HPDE6-E6E7 (cell line): ENCODE data around the gene NEUROD4.
"Not testable (repeated sequence)": the region's sequence is repeated elsewhere in the genome, so short reads cannot be mapped to it uniquely, and the experiment has no call there.

Experiments used
- DNase-seq: peaks from one replicate; pipeline ENCODE4 v3.0.0; 2011; ENCODE audit warnings: missing footprints; ENCODE audit errors: extremely low spot score

The NEUROD4 gene

DNA sequence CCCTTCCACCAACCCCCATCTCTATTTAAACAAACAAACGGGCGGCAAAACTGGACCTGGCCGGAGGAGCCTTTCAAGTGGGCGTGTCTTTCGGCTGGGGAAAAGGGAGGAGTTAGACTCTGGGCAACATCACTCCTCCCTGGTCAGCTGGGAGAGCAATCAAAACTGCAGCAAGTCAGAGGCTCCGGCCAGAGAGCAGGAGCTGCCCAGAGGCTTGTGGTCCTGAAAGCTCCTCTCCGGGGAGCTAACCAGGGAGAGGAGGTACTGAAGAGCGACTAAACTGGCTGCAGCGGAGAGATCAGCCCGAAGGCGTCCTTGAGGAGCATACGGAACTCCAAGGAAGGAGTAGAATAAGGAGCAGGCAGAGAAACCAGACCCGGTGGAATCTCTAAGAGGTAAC, at the start of gene NEUROD4:
Gene NEUROD4 (plus strand): TSS at position 191 of the 400 bp plus-strand sequence. CDS start 6,466 bp downstream, outside the sequence.
- DNase-seq, result peak; percentile 11

DNA sequence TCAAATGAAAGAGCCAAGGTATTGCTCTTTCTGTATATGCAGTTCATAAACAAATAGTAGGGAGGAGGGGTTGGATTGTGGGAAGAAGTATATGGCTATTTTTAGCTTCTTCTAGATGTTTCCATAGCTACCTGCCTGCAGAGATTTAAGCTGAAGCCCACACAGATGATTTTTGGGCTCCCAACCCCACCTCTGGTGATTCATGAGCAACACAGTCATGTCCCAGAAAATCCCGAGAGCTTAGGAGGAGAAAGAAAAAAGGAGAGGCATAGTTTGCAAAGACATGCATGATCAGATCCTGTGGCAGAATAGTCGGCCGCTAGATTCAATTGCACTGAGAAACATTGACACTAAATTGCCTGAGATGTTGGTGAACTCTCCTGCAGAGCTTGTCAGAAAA, 49.0 kb upstream of the NEUROD4 start:
- DNase-seq, result no peak

DNA sequence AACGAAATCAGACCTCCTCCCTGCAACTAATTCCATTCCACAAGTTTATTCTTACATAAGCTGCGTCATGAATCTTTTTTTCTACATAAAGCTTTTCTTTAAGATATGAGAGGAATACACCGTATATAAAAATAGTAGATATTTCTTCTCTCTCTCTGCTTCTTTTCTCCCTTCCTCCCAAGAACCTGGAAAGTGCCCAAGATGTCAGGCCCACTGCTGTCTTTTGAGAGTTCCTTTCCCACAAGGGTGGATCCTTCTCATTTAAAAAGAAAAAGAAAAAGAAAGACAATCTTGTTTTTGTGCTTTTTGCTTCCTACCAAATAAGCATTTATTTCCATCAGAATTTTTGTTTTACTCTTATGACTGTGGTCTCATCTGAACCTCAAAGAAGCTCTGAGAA, 46.2 kb upstream of the NEUROD4 start:
- DNase-seq, result no peak

GRCh38 chr12:54974279-54974678, 45.5 kb upstream of the NEUROD4 start:
- DNase-seq, result no peak

DNA sequence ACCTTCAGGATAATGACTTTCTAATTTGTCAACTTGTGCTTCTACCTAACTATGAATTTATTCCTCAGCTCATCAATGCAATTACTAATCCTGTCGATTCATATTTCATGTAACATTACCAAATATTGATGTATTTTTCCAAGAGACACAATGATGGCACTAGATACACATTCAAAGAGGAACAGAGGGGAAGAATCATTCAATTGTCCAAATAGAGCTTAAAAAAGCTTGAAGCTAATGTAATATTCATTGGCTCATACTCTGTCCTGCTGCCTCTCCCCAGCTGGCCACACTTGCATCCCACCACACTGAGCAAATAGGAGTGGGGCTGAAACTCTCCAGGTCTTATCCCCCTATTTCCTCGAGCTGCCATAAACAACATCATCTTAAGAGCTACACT, 44.5 kb upstream of the NEUROD4 start:
- no peak for DNase-seq

DNA sequence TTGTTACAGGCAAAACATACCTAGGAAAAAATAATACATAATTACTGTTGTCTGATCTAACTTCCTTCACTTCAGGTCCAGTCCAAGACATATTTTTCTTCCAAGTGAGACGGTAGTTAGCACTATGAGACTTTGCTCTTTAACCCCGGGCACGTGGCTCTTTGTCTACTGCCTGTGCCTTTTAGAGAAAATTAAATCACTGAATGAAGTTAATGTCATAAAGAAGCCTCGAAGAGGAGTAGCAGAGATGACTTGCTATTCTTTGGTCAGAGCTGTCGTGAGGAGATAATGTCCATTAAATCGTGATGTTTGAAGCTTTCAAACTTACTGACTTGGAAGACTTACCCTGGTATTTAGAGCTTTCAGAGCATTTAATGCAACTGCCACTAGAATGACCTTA, 43.9 kb upstream of the NEUROD4 start:
- no peak for DNase-seq

- DNase-seq, result peak; percentile 15
Measured at GRCh38 chr12:54977155-54977554, 42.6 kb upstream of the NEUROD4 start.

DNA sequence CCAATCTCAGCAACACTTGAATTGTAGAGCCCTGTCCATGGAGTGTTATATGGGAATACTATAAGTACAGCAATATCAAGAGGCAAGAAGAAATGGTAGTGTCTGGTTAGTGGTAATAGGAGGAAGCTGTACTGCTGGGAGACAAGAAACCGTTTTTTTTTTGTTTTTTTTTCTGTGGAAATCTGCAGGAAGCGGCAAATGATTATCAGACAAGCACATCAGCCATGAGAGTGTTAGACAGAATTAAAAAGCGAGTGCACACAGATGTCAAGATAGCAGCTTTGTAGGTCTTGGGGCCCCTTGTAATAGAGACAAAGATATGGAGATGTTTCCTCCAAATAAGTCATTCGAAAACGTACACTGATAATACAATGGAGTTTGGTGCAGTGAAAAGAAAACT, 41.9 kb upstream of the NEUROD4 start:
- no peak for DNase-seq

DNA sequence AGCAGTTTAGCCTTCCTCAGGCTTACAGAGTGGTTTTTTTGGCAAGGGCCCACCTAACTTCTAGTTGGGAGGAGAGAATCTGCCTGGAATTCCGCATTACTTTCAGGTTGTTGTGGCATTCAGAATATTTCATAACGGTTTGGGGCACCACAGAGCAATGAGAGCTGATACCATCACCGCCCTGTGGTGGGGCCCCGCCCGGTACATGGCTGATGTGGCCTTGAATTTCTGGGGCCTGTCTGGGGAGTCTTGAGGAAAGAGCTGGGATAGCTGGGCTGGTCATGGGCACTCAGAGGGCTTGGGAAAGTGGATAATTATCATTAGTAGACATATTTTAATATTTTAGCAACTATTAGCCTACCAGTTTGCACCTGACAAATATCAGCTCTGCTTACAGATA, 39.4 kb upstream of the NEUROD4 start:
- DNase-seq, result no peak

DNA sequence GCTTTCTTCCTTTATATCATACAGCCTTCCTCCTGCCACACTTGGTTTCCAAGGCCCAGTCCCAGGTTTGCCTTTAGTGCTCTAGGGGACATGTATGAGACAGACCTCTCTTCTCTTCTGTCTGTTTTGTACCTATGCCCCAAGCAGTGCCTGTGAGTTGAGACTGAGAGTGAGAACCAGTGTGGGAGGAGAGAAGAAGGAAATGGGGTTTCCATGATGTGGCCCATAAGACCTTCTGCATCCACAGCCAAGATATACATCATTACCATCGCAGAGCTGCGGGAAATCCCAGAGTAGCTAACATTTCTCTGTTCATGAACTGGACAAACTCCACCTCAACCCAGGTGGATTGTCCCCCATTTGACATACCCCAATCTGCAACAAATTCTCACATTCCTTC, 38.0 kb upstream of the NEUROD4 start:
- no peak for DNase-seq

GRCh38 chr12:54983536-54984101, 36.2 kb upstream of the NEUROD4 start:
- no peak for DNase-seq

- DNase-seq, result no peak
Measured at GRCh38 chr12:54984658-54985376, 35.0 kb upstream of the NEUROD4 start, which contains the start of gene TESPA1. Gene TESPA1 (minus strand): TSS chr12:54984762. CDS start chr12:54974562, 10,200 bp downstream.

DNA sequence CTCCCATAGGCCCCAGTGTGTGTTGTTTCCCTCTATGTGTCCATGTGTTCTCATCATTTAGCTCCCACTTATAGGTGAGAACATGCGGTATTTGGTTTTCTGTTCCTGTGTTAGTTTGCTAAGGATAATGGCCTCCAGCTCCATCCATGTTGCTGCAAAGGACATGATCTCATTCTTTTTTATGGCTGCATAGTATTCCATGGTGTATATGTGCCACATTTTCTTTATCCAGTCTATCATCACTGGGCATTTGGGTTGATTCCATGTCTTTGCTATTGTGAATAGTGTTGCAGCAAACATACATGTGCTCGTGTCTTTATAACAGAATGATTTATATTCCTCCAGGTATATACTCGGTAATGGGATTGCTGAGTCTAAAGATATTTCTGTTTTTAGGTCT, 33.0 kb upstream of the NEUROD4 start:
- not testable (repeated sequence) for DNase-seq

- DNase-seq, result no peak
Measured at GRCh38 chr12:54987611-54988231, 32.1 kb upstream of the NEUROD4 start.

- no peak for DNase-seq
Measured at GRCh38 chr12:54988402-54989054, 31.2 kb upstream of the NEUROD4 start.

- DNase-seq, result no peak
Measured at GRCh38 chr12:54989829-54990228, 29.9 kb upstream of the NEUROD4 start.

DNA sequence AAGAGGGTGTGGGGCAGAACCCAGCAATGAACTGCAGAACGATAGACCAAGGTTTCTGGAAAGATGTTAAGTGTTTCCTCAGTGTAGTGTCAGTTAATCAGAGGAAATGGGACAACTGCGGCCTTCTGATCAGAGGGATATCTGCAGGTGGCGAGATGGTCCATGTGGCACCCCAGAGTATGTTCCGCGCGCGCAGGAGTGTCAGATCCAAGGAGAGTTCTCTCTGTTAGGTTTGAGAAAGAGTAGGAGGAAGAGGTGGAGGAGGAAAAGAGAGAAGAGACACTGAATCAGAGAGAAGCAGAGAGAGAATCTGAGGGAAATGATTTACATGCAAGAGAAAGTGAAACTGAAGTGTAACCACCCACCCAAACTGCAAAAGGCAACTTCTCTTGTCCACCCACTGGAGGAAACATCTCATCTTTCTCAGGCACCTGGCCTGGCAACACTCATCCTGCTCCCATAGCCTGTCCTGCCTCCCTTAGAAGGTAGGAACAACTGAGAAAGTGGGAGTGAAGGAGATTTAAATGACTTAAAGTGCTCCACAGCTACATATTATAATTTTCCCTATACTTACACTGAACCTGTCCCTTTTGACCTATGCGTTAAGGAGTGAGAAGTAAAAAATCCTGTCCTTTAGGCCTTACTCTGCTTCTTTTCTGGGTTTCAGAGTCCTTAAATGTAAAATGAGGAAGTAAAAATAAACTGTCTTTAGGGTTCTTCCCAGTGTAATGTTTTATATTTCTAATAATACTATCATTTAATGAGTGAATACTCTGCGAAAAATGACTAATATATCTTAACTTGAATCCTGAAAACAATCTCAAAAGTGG, 28.4 kb upstream of the NEUROD4 start:
- DNase-seq, result no peak

- no peak for DNase-seq
Measured at GRCh38 chr12:54991991-54992375, 27.8 kb upstream of the NEUROD4 start.

- DNase-seq, result peak; percentile 51
Measured at GRCh38 chr12:54993181-54993835, 26.5 kb upstream of the NEUROD4 start.

DNA sequence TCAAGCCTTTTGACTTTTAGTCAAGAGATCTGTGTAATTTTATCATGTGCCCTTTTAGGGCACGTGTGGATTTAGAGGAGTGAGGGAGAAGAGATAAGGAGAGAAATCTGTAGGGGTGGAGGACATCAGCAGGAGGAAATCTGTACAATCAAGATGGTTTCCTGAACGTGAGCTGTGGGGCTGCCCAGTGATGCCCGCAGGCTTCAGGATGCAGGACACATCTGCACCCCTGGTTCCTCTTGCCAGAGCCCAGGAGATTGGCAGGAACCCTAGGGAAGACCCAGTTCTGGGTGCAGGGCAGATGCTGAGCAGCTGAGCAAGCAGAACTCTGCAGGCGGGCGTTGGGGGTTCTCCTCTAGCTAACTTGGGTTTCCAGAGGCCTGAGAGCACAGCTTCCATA, 23.6 kb upstream of the NEUROD4 start:
- DNase-seq, result no peak

DNA sequence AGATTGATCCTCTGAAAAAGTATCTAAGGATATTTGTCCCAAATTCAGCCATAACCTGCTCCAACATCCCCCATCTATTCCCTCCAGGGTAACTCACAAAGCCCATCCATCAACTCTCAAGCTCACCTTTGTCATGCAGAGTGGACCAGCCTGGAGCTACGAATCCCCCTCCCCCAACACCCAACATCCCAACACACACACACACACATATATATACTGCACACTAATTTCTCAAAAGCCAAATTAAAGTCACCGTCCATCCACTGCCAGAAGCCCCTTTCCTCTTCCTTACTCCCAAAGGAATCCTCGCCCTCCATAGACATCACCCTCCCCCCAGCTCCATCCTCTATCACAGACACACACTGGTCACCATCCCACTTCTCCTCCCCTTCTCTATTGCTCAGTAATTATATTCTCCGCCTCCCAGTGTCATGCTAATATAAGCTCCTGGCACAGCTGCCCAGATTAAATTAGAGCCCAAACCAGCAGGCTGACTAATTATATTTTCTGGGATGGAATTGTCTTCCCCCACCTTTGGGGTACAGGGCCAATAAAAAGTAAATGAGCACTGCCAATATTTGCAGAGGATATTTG, 21.7 kb upstream of the NEUROD4 start:
- DNase-seq, result no peak
